Mucosa of descending colon (tissue), 3 donors: ENCODE measurements around the gene JMJD1C. TPM values are rescaled to one million over a fixed set of nuclear protein-coding genes. Genes with fewer than 3 reads are reported as not detected.
A peak's percentile ranks its signal among the peaks of the same experiment; 100 is the strongest.

Experiments
- ATAC-seq: fragments of 200-7000 bp; cut with Tn5 transposase; one replicate; pipeline ENCODE4 v1.9.1; 2020; ENCODE audit warnings: mild to moderate bottlenecking, moderate library complexity
- DNase-seq, 3 donors: peaks; one replicate each; pipeline ENCODE4 v3.0.0-alpha.2; 2020
- H3K36me3 ChIP-seq: fragments of 200-600 bp; one replicate; pipeline ENCODE4 v1.8.0; 2021; ENCODE audit warnings: low read depth, mild to moderate bottlenecking
- H3K4me1 ChIP-seq: fragments of 200-600 bp; one replicate; pipeline ENCODE4 v1.8.0; 2021; ENCODE audit warnings: low read depth, mild to moderate bottlenecking
- H3K4me3 ChIP-seq: fragments of 200-600 bp; one replicate; pipeline ENCODE4 v1.8.0; 2021; ENCODE audit warnings: mild to moderate bottlenecking
- H3K9me3 ChIP-seq: fragments of 200-600 bp; one replicate; pipeline ENCODE4 v1.8.0; 2021; ENCODE audit warnings: mild to moderate bottlenecking
- intact Hi-C, 2 donors: fragments of 100-400 bp; cut with DNase I in 1 of 2; cut with micrococcal nuclease in 1 of 2; formaldehyde crosslinking; loops; one replicate each; pipeline versions ENCODE4 v1.11.0 to v1.11.1; 2022; cut with DNase I, micrococcal nuclease
- total RNA-seq, 3 donors: library from RNA; stranded (reverse); fragmentation: NEBNext Ultra II Directional in 2 of 3; extraction: Animal tissue kit (Norgen Biotek cat#: 25700) in 2 of 3; gene quantifications; one replicate each; pipeline versions ENCODE4 v1.2.1 to v1.2.4, GENCODE V29; 2021 to 2023
- TF ChIP-seq, protein P1 (sequence below): fragments of 200-600 bp; IDR thresholded peaks from one replicate; pipeline ENCODE4 v1.8.0; 2022; ENCODE audit warnings: antibody characterized with exemption, mild to moderate bottlenecking
- donor health status: DM: no; HTN: no; CAD: no; lungs with moderate emphysema.
- donor health status: DM: no; HTN: no; CAD: no.
- donor health status: DM: no; HTN: yes; CAD: no.

JMJD1C gene
- total RNA-seq, 3 donors from 2014 or later: 54.1 to 83.8 (median 82.1) TPM

DNA sequence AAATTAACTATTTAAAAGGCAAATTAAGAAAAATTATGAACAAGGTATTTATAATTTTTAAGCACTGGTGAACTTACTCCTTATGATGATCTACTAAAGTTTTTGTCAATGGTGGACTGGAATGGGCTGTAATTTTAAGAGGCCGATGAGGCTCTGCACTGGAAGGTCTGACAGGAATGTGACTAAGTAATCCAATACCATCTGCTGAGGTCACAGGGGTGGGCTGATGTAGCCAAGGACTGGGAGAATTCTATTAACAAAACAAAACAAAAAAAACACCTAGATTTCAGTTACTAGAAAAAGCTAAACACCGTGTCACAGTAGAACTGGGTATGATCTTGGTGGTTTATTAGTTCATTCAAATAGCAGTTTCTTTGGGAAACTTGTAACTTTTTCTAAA is 256.8 kb downstream of the JMJD1C start:
- TF ChIP-seq, protein P1, sequence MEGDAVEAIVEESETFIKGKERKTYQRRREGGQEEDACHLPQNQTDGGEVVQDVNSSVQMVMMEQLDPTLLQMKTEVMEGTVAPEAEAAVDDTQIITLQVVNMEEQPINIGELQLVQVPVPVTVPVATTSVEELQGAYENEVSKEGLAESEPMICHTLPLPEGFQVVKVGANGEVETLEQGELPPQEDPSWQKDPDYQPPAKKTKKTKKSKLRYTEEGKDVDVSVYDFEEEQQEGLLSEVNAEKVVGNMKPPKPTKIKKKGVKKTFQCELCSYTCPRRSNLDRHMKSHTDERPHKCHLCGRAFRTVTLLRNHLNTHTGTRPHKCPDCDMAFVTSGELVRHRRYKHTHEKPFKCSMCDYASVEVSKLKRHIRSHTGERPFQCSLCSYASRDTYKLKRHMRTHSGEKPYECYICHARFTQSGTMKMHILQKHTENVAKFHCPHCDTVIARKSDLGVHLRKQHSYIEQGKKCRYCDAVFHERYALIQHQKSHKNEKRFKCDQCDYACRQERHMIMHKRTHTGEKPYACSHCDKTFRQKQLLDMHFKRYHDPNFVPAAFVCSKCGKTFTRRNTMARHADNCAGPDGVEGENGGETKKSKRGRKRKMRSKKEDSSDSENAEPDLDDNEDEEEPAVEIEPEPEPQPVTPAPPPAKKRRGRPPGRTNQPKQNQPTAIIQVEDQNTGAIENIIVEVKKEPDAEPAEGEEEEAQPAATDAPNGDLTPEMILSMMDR: no peak
- Histone ChIP-seq H3K4me3 (no peak overlapping the region), H3K9me3 (no peaks in the 10 kb centered on the region), H3K36me3 (no peaks in the 10 kb centered on the region), H3K4me1 (peaks cover 20% of the 10 kb centered on the region)
- intact Hi-C loops: no loop called here
- ATAC-seq (no peak), DNase-seq (no peak)

DNA sequence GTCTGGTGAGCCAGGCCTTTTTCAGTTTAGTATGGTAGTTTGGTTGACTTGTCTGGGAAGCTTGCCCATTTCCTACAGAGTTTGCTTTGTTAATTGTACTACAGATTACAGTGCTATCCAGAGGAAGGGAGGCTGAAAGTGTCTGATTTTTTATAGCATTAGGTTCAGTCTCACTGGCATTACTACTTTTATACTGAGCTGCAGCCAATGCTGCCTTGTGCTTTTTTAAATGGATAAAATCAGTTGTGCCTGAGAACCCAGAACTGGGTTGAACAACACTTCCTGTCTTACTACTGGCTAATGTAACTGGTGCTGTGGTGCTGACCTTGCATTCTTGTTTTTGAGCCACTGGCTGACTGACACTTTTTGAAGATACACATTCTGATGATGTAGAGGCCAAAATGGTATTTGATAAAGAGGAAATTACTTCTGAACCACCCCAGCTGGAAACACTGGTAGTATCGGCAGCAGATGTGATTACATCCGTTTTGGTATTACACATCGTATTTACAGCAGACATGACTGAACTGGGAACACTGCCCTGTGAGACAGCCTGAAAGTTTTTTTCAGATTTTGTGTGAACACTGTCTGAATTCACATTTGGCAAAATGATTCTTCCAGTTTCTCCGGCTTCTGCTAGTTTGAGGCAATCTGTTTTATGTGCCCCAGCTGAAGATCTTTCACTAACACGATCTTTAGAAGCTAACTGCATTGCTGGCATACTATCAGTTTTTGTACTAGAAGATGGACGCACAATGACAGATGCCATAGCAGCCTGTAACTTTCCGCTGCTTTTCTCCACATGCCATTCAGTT is 258.6 kb downstream of the JMJD1C start:
- no peaks in the 10 kb centered on the region for H3K36me3 ChIP-seq
- ATAC-seq (peak; percentile 86), DNase-seq (peak in 1 of 3 donors; percentile 44)
- H3K4me3 ChIP-seq: no peak overlapping the region
- intact Hi-C loops: no loop called here
- TF ChIP-seq, protein P1: no peak
- no peaks in the 10 kb centered on the region for H3K9me3 ChIP-seq
- peaks cover 20% of the 10 kb centered on the region for H3K4me1 ChIP-seq

DNA sequence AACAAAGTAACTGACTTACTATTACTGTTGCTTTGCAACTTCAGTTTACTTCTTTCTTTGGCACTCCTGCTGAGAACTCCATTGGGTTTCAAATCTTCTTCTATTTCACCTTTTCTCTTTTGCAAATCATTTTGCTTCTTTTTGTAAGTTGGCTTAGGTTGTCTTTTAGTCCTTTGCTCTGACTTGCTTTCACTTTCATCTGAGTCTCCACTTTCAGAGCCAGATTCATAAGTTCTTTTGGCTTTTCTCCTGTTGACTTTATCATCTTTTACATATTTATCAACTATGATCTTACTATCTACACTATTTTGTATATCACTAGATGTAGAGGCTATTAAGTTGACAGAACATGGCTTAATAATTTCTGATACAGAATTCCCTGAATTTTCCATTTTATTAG is 259.2 kb downstream of the JMJD1C start:
- Histone ChIP-seq H3K4me3 (no peak overlapping the region), H3K4me1 (peaks cover 20% of the 10 kb centered on the region), H3K36me3 (no peaks in the 10 kb centered on the region), H3K9me3 (no peaks in the 10 kb centered on the region)
- no peak for ATAC-seq
- no peak for DNase-seq
- TF ChIP-seq, protein P1: no peak
- intact Hi-C loops: no loop called here

DNA sequence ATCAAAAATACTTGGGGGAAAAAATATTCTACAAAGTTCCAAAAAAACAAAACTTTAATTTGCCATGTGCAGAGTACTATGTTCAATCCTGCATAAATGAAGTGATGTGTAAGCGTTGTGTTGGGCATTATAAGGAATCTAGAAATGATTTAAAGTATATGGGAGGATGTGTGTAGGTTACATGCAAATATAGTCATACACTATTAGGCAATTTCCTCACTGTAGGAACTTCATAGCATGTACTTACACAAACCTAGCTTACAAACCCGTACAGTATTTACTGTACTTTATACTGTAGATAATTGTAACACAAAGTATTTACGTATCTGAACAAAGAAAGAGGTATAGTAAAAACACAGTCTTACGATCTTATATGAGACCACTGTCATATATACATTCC is 260.4 kb downstream of the JMJD1C start:
- H3K36me3 ChIP-seq: no peaks in the 10 kb centered on the region
- intact Hi-C loops: no loop called here
- no peaks in the 10 kb centered on the region for H3K9me3 ChIP-seq
- ATAC-seq (no peak), DNase-seq (no peak)
- H3K4me3 ChIP-seq: no peak overlapping the region
- TF ChIP-seq, protein P1: no peak
- peaks cover 20% of the 10 kb centered on the region for H3K4me1 ChIP-seq

DNA sequence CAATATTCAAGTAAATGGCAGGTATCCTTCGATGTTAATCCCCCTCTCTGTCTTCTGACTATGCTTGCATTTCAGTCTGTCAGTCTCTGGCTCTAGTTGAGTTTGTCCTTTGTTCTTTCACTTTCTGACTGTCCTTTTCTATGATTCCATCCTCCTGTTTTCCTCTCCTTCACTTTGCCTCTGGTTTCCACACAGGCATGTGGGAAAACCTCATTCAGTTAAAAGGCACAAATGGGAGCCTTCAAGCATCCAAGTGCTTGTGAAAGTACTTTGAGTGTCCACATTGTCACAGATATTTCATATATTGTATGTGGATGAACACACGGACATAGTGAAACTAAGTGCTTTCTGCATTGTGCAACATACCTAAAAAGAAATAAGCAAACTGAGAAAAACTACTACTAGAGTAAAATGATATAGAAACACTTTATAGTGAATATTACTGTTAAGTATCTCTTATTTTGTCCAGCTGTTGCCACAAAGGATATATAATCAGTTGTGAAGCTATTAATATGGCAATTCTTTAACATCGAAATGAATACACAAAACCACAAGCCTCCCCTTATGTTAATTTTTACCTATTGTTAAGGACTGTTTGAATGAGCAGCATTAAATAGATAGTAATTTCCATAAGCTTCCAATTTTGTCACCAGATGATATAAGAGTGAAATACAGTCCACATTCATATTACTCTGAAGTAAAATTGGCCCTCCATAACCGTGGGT is 260.9 kb downstream of the JMJD1C start:
- DNase-seq (no peak), ATAC-seq (no peak)
- TF ChIP-seq, protein P1: no peak
- Histone ChIP-seq H3K36me3 (no peaks in the 10 kb centered on the region), H3K4me3 (no peak overlapping the region), H3K4me1 (peaks cover 20% of the 10 kb centered on the region), H3K9me3 (no peaks in the 10 kb centered on the region)
- intact Hi-C loops: no loop called here
